Renal cortical epithelial cell (primary cell): ENCODE data around the gene KRT4. TPM values are rescaled to one million over a fixed set of nuclear protein-coding genes. Genes with fewer than 3 reads are reported as not detected.

ENCODE experiments used
- DNase-seq: peaks from one replicate; pipeline ENCODE4 v3.0.0-alpha.2; 2011; ENCODE audit warnings: low read depth
- total RNA-seq: library from RNA; depleted of rRNA; stranded (reverse); fragments of >200 nt; gene quantifications from 2 replicates; pipeline ENCODE4 v1.2.3, GENCODE V29; 2014

KRT4 gene
- total RNA-seq, 1 donor from 2014 or later = not detected

DNA sequence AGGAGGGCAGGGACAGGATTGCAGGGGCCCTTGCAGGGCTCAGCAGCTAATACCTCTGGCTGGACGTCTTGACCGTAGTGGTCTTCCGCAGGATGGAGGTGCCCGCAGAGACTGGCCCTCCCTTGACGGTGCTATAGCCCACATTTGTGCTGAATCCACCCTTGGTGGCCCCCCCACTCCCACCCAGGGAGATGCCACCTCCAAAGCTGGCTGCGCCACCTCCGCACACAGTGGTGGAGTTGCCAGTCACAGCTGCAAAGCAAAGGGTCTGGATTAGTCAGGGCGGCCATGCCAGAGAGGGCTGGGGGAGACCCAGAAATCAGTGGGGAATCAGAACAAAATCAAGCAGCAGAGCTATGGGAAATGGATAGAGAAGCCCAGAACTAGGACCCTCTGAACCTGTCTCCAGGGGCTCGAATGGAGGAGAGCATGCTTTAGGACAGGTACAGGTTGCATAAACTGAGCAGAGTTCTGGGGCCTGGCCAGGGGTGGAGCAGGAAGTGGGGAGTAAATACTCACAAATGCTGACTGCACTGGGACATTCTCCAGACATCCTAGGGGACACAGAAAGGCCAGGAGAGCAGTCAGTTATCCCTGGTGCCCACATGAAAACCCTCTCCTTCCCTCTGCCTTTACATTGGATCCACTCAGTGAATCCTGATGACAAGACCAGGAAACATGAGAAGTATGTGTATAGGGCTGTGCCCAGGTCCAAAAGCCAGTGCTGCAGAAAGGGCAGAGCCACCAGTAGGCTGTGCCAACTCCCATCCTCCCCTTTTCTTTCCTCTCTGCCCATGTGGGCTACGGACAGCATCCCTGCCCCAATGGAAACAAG, 8.1 kb upstream of the KRT4 start:
- peak; percentile 12 for DNase-seq

DNA sequence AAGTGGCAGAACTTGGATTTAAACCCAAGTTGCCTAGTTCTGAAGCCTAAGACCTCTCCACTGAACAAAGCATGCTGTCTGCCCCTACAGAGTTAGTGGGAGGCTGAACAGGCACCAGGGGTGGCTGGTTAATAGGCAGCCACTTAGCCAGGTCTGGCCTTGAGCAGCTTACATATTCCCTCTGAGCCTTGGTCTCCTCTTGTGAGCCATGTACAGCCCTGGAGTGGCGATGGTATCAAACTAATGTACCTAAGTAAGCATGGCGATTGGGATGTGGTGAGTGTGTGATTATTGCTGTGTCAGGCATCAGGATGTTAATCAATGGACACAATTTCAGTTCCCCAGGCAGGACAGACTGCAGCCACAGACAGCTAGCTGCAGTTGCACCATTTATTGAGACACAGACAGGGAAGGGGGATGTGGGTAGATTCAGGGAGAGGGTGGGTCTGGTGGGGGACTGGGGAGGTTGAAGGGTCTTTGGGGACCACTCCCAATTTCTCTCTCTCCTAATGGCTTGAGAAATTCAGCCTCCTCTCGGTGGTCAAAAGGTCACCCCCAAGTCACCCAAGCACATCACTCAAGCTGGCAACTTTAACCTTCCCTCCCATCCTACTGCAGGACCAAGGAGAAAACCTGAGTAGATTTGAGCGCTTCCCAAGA, 7.3 kb upstream of the KRT4 start:
- DNase-seq = no peak

DNA sequence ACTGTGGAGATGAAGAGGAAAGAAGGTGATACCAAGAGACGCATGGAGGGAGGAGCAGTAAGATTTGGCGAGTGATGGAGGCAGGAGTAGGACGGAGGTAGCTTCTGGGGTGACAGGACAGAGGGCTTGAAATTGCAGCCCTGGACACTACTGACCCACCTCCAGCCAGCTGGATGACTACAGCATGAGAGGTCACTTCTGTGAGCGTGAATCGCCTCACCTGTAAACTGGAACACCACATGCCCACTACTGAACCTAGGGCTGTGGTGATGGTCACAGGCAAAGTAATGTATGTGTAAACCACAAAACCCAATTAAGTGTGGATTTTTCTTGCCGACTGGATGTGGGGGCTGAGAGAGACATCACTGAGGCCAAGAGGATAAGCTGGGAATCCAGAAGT, 6.6 kb upstream of the KRT4 start:
- DNase-seq = no peak

GRCh38 chr12:52819731-52820510, 6.0 kb upstream of the KRT4 start:
- no peak for DNase-seq

DNA sequence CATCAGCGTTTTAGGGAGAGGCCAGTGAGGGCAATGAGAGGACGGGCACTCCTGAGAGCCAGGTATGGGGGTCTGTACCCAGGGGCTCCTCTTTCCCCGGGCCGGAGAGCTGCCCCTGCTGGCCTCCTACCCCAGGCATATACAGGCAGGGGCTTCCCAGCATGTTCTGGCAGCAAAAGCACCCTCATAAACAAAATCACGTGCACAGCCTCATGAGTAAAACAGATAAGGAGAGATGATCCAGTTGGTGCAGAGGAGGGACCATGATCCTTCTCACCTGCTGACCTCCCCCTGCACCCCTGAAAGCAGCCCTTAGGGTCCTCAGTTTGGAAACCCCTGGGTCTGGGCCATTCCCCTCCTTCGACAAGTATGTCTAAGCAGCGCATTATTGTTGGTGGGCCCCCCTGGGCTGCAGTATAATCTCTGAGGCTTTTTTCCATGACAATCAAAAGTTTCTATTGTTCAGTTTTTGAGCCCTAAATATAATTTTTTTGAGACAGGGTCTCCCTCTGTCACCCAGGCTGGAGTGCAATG, 5.0 kb upstream of the KRT4 start:
- no peak for DNase-seq

DNA sequence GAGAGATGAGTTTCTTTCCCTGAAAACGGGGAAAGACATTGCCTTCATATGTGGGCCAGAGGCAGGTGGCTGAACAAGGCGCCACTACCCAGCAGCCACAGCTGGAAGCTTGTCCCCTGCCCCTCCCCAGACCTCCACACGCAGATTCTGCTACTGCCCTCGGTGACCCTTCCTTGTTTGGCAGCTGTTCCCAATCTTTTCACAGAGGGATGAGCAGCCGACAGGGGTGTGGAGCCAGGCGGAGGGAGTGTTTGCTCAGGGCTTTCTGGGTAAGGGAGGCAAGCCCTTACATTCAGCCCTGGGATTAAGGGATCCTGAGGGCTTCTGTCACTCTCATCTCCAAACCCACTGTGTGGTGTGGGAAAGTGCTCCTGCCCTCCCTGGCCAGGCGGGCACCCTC, 4.5 kb upstream of the KRT4 start:
- no peak for DNase-seq

GRCh38 chr12:52817699-52818238, 3.9 kb upstream of the KRT4 start:
- DNase-seq = no peak

GRCh38 chr12:52817003-52817698, 3.2 kb upstream of the KRT4 start:
- DNase-seq = no peak

DNA sequence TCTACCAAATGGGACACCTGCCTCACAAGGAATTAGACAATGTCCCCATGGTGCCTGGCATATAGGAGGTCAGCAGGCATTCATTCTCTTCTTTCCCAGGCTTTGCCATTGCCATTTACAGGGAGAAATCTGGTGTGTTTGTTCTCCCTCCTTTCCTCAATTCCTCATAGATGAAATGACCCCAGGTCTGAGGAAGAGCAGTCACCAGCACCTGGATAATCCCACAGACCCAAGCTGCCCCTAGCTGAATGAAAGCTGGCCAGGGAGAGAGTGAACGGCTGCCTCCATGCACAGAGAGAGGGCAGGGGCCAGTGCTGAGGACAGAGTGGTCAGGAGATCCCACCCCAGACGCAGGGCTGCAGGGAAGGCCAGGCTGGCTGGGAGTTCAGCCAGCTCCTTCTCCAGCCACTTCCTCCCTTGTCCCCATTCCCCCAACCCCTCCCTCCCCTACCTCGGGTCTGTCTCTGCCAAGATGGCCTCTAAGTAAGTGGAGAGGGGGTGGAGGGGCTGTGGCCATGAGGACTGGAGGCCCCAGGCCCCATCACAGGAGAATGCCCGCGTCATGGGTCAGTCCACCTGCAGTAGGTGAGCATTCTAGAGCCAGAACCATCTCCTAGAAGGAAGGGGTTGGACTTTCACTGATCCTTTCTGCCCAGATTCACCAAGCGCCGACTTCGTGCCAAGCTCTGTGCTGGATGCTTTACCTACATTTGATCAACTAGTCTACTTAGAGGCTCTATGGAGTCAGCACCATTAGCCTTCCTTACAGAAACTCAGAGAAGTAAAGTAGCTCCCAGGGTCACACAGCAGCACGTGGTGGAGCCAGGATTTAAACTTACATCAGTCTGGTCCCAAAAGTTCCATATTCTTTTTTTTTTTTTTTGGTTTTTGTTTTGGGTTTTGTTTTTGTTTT, 2.0 kb upstream of the KRT4 start:
- DNase-seq = no peak

GRCh38 chr12:52815161-52815560, 1.2 kb upstream of the KRT4 start:
- DNase-seq = no peak

DNA sequence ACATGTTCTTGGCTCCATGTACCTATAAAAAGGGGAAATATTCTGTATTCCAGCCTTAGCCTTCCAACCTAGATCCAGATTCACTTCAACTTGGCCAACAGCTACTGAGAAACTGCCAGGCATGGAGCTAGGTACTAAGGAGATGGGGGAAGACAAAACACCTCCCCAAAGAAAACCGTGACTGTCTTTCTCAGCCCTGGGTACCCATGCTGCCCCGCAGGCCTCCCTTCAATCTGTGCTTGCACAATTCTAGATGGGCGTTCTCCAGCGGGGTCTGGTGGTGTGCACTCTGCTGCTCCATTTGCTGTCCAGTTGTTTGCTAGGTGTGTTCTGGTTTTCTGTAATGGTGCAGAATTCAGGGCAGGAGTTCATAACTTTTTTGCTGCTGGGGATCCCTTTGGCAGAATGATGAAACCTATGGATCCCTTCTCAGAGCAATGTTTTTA, 817 bp upstream of the KRT4 start:
- no peak for DNase-seq

DNA sequence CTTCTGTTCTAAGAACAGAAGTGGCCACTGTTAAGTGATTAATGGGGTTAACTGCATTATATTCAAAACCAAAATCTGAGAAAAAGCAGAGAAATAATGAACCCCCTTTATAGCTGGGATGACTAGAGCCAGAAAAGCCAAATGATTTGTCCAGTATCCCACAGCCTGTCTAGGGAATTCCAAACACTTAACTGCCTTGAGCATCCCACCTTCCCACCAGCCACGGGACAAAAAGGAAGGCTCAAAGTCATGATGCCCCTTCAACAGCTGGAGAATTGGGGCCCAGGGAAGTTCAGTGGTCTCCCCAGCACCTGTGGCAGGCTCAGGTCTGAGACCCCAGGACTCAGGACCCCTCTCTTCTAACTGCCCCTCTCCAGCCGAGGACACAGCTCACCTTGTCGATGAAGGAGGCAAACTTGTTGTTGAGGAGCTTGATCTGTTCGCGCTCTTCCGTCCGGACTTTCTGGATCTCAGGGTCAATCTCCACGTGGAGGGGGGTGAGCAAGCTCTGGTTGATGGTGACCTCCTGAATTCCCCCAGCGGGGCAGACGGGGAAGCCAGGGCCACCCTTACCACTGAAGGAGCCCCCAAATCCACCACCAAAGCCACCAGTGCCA, 605 bp downstream of the KRT4 start:
- no peak for DNase-seq

DNA sequence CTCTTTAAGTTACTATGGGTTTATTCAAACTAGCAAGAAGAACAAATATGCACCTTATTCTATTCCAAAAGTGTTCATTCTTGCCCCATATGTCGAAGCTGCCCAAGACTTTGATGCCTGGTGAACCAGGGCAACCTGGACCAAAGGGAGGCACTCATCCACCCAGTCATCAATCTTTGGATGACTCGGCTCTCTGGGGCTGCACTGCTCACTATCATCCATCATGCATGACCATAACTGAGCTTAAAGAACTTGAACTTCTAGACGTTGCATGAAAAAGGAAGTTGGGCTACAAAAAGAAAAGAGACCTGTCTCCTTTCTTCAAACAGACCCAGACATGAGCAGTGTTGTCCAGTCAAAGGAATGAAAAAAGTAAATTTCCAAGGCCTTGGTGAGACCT, 1.2 kb downstream of the KRT4 start:
- DNase-seq = peak; percentile 13

DNA sequence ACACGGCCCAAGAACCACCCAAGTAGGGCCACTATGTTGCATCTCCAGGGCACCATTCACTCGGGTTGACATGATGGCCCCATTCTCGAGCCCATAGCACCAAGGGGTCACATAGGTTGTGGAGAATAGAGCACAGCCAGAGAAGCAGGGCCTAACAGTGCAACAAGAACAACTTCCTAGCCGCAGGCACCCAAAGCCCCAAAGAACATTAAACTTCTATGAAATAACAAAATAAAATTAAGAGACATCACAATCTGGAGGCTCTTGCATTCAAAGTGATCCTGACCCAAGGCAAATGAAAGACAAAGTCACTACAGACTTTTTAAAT, 1.9 kb downstream of the KRT4 start:
- DNase-seq = no peak

DNA sequence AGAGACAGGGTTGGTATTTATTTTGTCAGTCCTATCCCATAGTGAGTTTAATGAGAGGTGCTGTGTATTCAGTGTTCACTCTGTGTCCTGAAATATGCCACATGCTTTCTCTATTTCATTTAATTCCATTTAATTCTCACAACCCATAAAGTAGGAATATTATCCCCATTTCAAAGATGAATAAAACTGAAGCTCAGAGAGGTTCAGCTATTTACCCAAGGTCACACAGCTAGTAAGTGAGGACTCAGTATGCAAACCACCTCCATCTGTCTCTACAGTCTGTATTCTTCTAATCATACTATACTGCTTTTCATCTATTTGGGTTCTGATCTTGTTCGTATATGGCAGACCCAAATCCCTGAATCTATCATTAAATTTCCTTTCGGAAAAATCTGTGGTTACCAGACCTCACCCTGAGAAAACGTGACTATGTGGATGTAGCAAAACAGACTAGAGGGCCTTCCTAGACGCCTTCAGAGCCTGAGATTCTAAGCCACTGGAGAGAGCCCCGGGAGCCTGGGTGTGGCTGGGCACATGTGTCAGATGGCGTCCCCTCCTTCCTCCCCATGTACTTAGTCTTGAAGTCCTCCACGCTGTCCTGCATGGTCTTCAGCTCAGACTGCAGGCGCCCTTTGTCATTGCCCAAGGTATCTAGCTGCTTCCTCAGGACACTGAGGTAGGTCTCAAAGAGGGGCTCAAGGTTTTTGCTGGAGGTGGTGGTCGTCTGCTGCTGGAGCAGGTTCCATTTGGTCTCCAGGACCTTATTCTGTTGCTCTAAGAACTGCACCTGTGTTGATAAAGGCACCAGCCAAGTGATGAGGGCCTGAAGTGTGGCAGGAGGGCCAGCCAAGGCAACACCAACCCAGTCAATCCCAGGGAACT, 2.5 kb downstream of the KRT4 start:
- no peak for DNase-seq

DNA sequence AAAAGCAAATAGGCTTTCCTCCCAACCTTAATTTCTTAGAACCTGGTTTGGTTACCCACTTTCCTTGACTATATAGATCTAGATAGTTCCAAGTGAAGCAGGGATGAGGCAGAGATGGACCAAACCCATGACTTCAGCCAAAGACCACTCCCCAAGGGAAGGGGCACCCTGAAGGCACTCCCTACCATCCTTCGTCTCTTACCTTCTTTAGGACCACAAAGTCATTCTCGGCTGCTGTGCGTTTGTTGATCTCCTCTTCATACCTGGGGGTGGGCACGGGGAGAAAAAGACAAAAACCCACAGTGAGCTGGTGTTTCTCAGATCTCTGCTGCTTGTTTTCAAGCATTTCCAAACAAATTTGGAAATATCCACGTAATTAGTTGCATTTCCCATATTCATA, 3.4 kb downstream of the KRT4 start:
- DNase-seq = no peak

- no peak for DNase-seq
These were observed 4.8 kb downstream of the KRT4 start for GRCh38 chr12:52809166-52809565.

DNA sequence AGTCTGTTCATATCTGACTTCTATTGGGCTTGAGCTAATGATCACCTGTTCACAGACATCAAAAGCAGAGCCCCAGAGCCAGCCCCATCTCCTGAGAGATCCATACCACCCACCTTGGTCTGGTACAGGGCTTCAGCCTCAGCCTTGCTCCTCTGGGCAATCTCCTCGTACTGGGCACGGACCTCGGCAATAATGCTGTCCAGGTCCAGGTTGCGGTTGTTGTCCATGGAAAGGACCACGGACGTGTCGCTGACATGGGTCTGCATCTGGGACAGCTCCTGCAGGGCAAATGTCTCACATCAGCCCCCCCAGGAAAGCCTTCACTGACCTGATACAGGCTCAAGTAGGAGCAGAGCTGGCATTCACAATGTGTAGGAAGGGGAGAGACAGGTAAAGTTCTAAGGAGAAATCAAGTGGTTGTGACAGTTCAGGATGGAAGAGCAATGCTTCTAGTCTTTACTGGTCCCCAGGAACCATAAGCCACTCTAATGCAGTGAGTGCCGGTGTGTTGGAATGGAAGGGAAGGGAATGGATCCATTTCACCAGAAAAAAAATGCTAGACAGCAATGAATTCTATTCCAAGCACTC, 5.2 kb downstream of the KRT4 start:
- DNase-seq = no peak
